PC-9 (cell line): ENCODE results near the gene KIFC1. TPM values are rescaled to one million over a fixed set of nuclear protein-coding genes. Genes with fewer than 3 reads are reported as not detected.

ENCODE experiments used
- BruUV-seq: library from RNA; stranded (reverse); fragments of 400-500 nt; replicated peaks from 2 replicates; lab custom pipeline; 2021; lab: Mats Ljungman, UMichigan
- CTCF ChIA-PET: fragments of 300-600 bp; sonication (Branson Sonifier 250); formaldehyde crosslinking; loops from one replicate; lab custom pipeline; 2022; ENCODE audit warnings: antibody characterized with exemption; lab: Charles Lee
- POLR2A ChIA-PET: fragments of 300-600 bp; sonication (Branson Sonifier 250); formaldehyde crosslinking; loops from one replicate; lab custom pipeline; 2022; ENCODE audit warnings: antibody characterized with exemption; ENCODE audit not compliant: unreplicated experiment; lab: Charles Lee
- DNase-seq, 2 experiments: peaks; one replicate each; pipeline versions ENCODE4 v3.0.0 to v3.0.0-alpha.2; 2015 to 2022; ENCODE audit warnings: mixed read lengths in 1 of 2
- H2AFZ ChIP-seq: fragments of 200-600 bp; sonication (generic); 2 replicates; pipeline ENCODE4 v1.8.1; 2017; ENCODE audit warnings: antibody characterized with exemption
- H3F3A ChIP-seq: fragments of 200-600 bp; sonication (generic); 2 replicates; pipeline ENCODE4 v1.8.1; 2017; ENCODE audit warnings: antibody characterized with exemption, mild to moderate bottlenecking, low read depth; ENCODE audit not compliant: insufficient read depth
- H3K27ac ChIP-seq: fragments of 200-600 bp; sonication (generic); 2 replicates; pipeline ENCODE4 v1.6.1; 2016; ENCODE audit warnings: mixed run types
- H3K27me3 ChIP-seq: fragments of 200-600 bp; sonication (generic); 2 replicates; pipeline ENCODE4 v1.6.1; 2016; ENCODE audit warnings: low read depth, mixed run types; ENCODE audit not compliant: insufficient read depth
- H3K36me3 ChIP-seq: fragments of 200-600 bp; sonication (generic); 2 replicates; pipeline ENCODE4 v1.6.1; 2016; ENCODE audit warnings: low read depth, mixed run types
- H3K4me1 ChIP-seq: fragments of 200-600 bp; sonication (generic); replicated peaks from 2 replicates; pipeline ENCODE4 v1.6.1; 2016; ENCODE audit warnings: mixed run types; ENCODE audit not compliant: insufficient read depth
- H3K4me2 ChIP-seq: fragments of 200-600 bp; sonication (generic); 2 replicates; pipeline ENCODE4 v1.6.1; 2017; ENCODE audit warnings: mixed run types
- H3K4me3 ChIP-seq: fragments of 200-600 bp; sonication (generic); 2 replicates; pipeline ENCODE4 v1.6.1; 2016; ENCODE audit warnings: mixed run types
- H3K79me2 ChIP-seq: fragments of 200-600 bp; sonication (generic); 2 replicates; pipeline ENCODE4 v1.6.1; 2017; ENCODE audit warnings: low read depth, mixed run types
- H3K9me2 ChIP-seq: fragments of 200-600 bp; sonication (generic); 2 replicates; pipeline ENCODE4 v1.8.1; 2017; ENCODE audit warnings: mild to moderate bottlenecking; ENCODE audit not compliant: insufficient read depth
- H3K9me3 ChIP-seq: fragments of 200-600 bp; sonication (generic); 2 replicates; pipeline ENCODE4 v1.8.1; 2016; ENCODE audit warnings: low read depth; ENCODE audit not compliant: insufficient read depth
- H4K20me1 ChIP-seq: fragments of 200-600 bp; sonication (generic); 2 replicates; pipeline ENCODE4 v1.8.1; 2017; ENCODE audit not compliant: insufficient read depth
- CTCF ChIP-seq: fragments of 200-600 bp; sonication (generic); conservative IDR thresholded peaks from 2 replicates; pipeline ENCODE4 v1.6.1; 2017; ENCODE audit warnings: mixed run types, antibody characterized with exemption, mild to moderate bottlenecking, moderate library complexity
- EZH2 ChIP-seq: fragments of 200-600 bp; sonication (generic); IDR thresholded peaks from 2 replicates; pipeline ENCODE4 v1.8.0; 2017; ENCODE audit warnings: antibody characterized with exemption, low read depth
- intact Hi-C: fragments of 100-400 bp; cut with micrococcal nuclease; formaldehyde crosslinking; loops from one replicate; pipeline ENCODE4 v1.10.0; 2022; ENCODE audit not compliant: unreplicated experiment
- total RNA-seq: library from RNA; stranded (reverse); gene quantifications from 2 replicates; pipeline ENCODE4 v1.2.3, GENCODE V29; 2021

KIFC1 gene
- total RNA-seq, 1 experiment from 2014 or later, result 91.4 TPM

DNA sequence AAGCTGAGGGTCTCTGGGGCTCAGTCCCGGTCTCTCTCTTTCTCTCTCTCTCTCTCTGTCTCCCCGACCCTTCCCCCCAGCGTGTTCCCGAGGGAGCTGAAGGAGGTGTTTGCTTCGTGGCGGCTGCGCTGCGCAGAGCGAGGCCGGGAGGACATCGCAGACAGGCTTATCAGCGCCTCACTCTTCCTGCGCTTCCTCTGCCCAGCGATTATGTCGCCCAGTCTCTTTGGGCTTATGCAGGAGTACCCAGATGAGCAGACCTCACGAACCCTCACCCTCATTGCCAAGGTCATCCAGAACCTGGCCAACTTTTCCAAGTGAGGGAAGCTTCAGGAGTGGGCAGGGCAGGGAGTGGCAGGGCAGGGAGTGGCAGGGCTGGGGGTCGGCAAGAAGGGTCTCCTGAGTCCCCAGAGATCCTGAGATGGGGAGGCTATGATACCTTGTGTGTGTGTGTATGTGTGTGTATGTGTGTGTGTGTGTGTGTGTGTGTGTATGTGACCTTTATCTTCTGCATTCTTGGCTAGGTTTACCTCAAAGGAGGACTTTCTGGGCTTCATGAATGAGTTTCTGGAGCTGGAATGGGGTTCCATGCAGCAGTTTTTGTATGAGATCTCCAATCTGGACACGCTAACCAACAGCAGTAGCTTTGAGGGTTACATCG, 49.2 kb downstream of the KIFC1 start:
- ChIA-PET POLR2A (no interaction called here), CTCF (no interaction called here)
- Histone ChIP-seq H3K27me3 (no peaks in the 10 kb centered on the region), H3K79me2 (no peaks in the 10 kb centered on the region), H3K4me1 (no peaks in the 10 kb centered on the region), H3K36me3 (no peaks in the 10 kb centered on the region), H4K20me1 (no peaks in the 10 kb centered on the region), H3K4me3 (no peak overlapping the region), H3K9me2 (no peaks in the 10 kb centered on the region), H3K4me2 (no peak overlapping the region), H2AFZ (no peak overlapping the region), H3K27ac (no peak overlapping the region), H3F3A (peaks cover 4% of the 10 kb centered on the region; the same call in 1 of the 2 replicates), H3K9me3 (no peaks in the 10 kb centered on the region)
- TF ChIP-seq EZH2, result no peak
- TF ChIP-seq CTCF, result no peak
- DNase-seq, result no peak
- intact Hi-C loops, result no loop called here
- no TSS peak for BruUV-seq

DNA sequence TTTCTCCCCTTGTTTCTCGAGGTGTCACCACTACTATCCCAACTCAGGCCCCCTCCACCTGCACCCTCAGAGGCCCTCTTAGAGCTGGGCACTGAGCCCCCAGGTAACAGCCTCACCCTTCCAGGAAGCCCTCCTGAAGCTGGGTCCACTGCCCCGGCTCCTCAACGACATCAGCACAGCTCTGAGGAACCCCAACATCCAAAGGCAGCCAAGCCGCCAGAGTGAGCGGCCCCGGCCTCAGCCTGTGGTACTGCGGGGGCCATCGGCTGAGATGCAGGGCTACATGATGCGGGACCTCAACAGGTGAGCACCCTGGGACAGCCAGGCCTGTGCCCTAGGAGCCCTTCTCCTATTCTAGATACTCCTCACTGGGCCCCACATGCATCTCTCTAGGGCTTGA, 49.8 kb downstream of the KIFC1 start:
- CTCF ChIA-PET, result no interaction called here
- no peak for DNase-seq
- Histone ChIP-seq H3K36me3 (no peaks in the 10 kb centered on the region), H3K27me3 (no peaks in the 10 kb centered on the region), H3K27ac (no peak overlapping the region), H3F3A (peaks cover 4% of the 10 kb centered on the region; the same call in 1 of the 2 replicates), H3K9me2 (no peaks in the 10 kb centered on the region), H3K9me3 (no peaks in the 10 kb centered on the region), H3K4me1 (no peaks in the 10 kb centered on the region), H3K4me3 (no peak overlapping the region), H3K4me2 (no peak overlapping the region), H4K20me1 (no peaks in the 10 kb centered on the region), H2AFZ (no peak overlapping the region), H3K79me2 (no peaks in the 10 kb centered on the region)
- no peak for TF ChIP-seq EZH2
- TF ChIP-seq CTCF, result no peak
- no TSS peak for BruUV-seq
- intact Hi-C loops, result no loop called here
- POLR2A ChIA-PET, result no interaction called here

DNA sequence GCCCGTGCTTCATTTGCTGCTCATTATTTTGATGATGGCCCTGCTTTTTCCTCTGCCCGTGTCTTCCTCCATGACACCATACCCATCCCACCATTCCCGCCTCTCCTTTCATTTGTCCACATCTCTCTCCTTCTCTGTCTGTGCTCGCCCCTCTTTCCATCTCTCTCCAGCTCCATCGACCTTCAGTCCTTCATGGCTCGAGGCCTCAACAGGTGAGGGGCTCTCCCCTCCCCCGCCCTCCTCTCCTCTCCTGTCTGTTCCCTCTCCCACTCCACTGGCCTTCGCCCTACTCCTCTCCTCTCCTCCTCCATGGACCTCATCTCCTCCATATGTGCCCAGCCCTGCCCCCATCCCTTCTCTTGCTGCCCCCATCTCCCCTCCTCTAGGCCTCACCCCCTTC, 50.7 kb downstream of the KIFC1 start:
- H3F3A ChIP-seq, result peaks cover 4% of the 10 kb centered on the region; the same call in 1 of the 2 replicates
- DNase-seq, result no peak
- no peak for TF ChIP-seq CTCF
- no peak for TF ChIP-seq EZH2
- no peaks in the 10 kb centered on the region for H3K4me1 ChIP-seq
- no TSS peak for BruUV-seq
- ChIA-PET POLR2A (no interaction called here), CTCF (no interaction called here)
- no peaks in the 10 kb centered on the region for H3K9me3 ChIP-seq
- intact Hi-C loops, result no loop called here
- H3K9me2 ChIP-seq, result no peaks in the 10 kb centered on the region
- H3K27ac ChIP-seq, result no peak overlapping the region
- H2AFZ ChIP-seq, result no peak overlapping the region
- no peak overlapping the region for H3K4me2 ChIP-seq
- no peaks in the 10 kb centered on the region for H3K36me3 ChIP-seq
- H3K79me2 ChIP-seq, result no peaks in the 10 kb centered on the region
- H3K4me3 ChIP-seq, result no peak overlapping the region
- no peaks in the 10 kb centered on the region for H4K20me1 ChIP-seq
- H3K27me3 ChIP-seq, result no peaks in the 10 kb centered on the region
